ENCODE data around the gene CFAP99. TPM values are rescaled to one million over a fixed set of nuclear protein-coding genes. Genes with fewer than 3 reads are reported as not detected.

The CFAP99 gene
- total and polyA plus RNA-seq, 2 of the 8 experiments (the other 6 are each of a cell fraction or from before 2014, with no cell fraction given), result not detected

DNA sequence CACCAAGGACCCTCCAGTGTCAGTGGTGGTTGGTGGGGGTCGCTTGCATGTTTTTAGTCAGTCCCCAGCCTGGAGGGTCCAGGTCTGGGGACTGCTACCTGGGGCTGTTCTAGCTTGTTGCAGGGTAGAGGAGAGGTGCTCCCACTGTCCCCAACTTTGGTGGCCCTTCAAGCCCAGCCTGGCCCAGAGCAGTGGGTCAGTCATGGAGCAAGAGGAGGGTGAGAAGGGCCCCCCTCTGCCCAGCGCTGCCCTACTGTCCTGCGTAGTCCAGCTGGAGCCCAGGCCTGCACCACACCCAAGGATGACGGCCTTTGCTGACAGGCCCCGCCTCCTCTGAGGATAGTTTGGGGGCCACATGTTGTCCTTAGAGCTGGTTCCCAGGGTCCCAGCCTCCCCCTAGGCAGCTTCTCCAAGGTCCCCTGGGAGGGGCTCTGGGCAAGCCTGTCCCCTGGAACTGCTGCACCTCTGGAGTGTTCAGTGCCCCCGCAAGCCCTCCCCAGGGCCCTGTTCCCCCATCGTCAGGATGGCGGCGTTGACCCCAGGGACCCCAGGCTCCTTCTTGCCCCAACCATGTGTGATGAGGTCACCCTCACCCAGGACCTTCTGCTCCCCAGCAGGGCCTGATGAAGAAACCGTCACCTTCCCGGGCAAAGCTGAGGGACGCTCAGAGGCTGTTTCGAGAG is 6.8 kb downstream of the CFAP99 start:
- no peak for FAIRE-seq
- H3K36me3 ChIP-seq (ENCODE audit: control insufficient read depth in 2 of 4, insufficient read depth in 4 of 4, low read length in 3 of 4), result no peaks in the 10 kb centered on the region
- TF ChIP-seq CHD1 (IDR thresholded peaks at IDR 0.05; ENCODE audit: low read depth, low read length) (no peak), CEBPB (IDR thresholded peaks at IDR 0.05; ENCODE audit: low read depth, low read length) (no peak), BRCA1 (IDR thresholded peaks at IDR 0.05; ENCODE audit: low read depth, low read length) (no peak), SIRT6 (IDR thresholded peaks at IDR 0.05; ENCODE audit: low read length) (no peak), NANOG (IDR thresholded peaks at IDR 0.05; ENCODE audit: insufficient read depth, low read depth, low read length, poor library complexity, severe bottlenecking) (no peak), EP300 (IDR thresholded peaks at IDR 0.05; ENCODE audit: borderline replicate concordance in 1 of 2, low read depth in 2 of 2, low read length in 2 of 2) (no peak), RNF2 (IDR thresholded peaks at IDR 0.05; ENCODE audit: borderline replicate concordance, low read depth, low read length, missing control alignments, poor library complexity, severe bottlenecking) (no peak), GABPA (IDR thresholded peaks at IDR 0.05; ENCODE audit: borderline replicate concordance, insufficient read depth, low read length) (no peak), CHD2 (IDR thresholded peaks at IDR 0.05; ENCODE audit: low read length) (no peak), FOSL1 (IDR thresholded peaks at IDR 0.05; ENCODE audit: insufficient read depth, low read depth, low read length) (no peak), TAF7 (optimal IDR thresholded peaks at IDR 0.05; ENCODE audit: borderline replicate concordance, low read depth, low read length) (no peak), TAF1 (IDR thresholded peaks at IDR 0.05; ENCODE audit: low read depth, low read length) (no peak)

More for the DNA sequence above, 6.8 kb downstream of the CFAP99 start:
- Histone ChIP-seq H3K23me2 (ENCODE audit: low read depth, low read length) (no peaks in the 10 kb centered on the region), H3K4me2 (ENCODE audit: insufficient read depth in 1 of 2, low read depth in 2 of 2, low read length in 2 of 2) (no peak overlapping the region), H2AFZ (ENCODE audit: low read length) (no peak overlapping the region), H4K5ac (ENCODE audit: insufficient read length, low read depth, low read length) (no peak overlapping the region), H4K8ac (ENCODE audit: extremely low read depth, insufficient read depth, low read length) (peak overlapping the region; percentile 68), H4K20me1 (replicated peaks in 1 of 2; ENCODE audit: control insufficient read depth in 1 of 2, insufficient read depth in 2 of 2, low read length in 2 of 2) (no peaks in the 10 kb centered on the region), H3K79me1 (ENCODE audit: low read depth, low read length) (no peaks in the 10 kb centered on the region), H3K23ac (ENCODE audit: insufficient read length) (no peak overlapping the region), H3K27ac (ENCODE audit: low read depth, low read length) (no peak overlapping the region), H3K4me1 (replicated peaks in 1 of 4; ENCODE audit: control insufficient read depth in 3 of 4, insufficient read depth in 4 of 4, low read length in 3 of 4) (peaks cover 0 to 12% (median 4%) of the 10 kb centered on the region in 4 experiments; a peak in 5 of 7 replicates), H3K4me3 (ENCODE audit: extremely low read depth in 1 of 4, insufficient read depth in 2 of 4, low read depth in 3 of 4, low read length in 4 of 4) (no peak overlapping the region), H2BK20ac (ENCODE audit: low read length) (no peak overlapping the region), H3K27me3 (replicated peaks in 1 of 4; ENCODE audit: control insufficient read depth in 3 of 4, extremely low read depth in 1 of 4, insufficient read depth in 3 of 4, low read length in 3 of 4) (peaks cover 2 to 6% (median 5%) of the 10 kb centered on the region in 4 experiments), H3K79me2 (ENCODE audit: control insufficient read depth in 1 of 2, insufficient read depth in 2 of 2, low read length in 2 of 2) (no peaks in the 10 kb centered on the region), H4K91ac (replicated peaks; ENCODE audit: insufficient read length, low read length) (no peak overlapping the region), H3K18ac (ENCODE audit: extremely low read depth, low read length) (no peak overlapping the region), H3K9me3 (ENCODE audit: insufficient read depth in 2 of 2, low read depth in 1 of 2, low read length in 1 of 2) (no peaks in the 10 kb centered on the region), H3K14ac (ENCODE audit: insufficient read length) (no peak overlapping the region), H2BK120ac (replicated peaks; ENCODE audit: low read depth, low read length) (no peak overlapping the region), H2AK5ac (ENCODE audit: low read depth, low read length) (no peak overlapping the region), H3K9ac (replicated peaks in 1 of 4; ENCODE audit: extremely low read depth in 1 of 4, low read depth in 3 of 4, low read length in 3 of 4) (no peak overlapping the region), H2BK5ac (ENCODE audit: low read depth, low read length) (no peak overlapping the region), H3K56ac (replicated peaks; ENCODE audit: insufficient read length, low read depth, low read length) (no peak overlapping the region), H3K4ac (replicated peaks; ENCODE audit: insufficient read length, low read depth, low read length) (no peak overlapping the region), H2BK12ac (ENCODE audit: low read depth, low read length) (no peak overlapping the region), H2BK15ac (ENCODE audit: low read length) (no peak overlapping the region)
- ChIA-PET POLR2A (ENCODE audit: partially characterized antibody) (no interaction called here), CTCF (ENCODE audit: partially characterized antibody) (interaction anchor here (2.1 to 4.0 kb wide), 3 partner anchors 9 to 17 kb away, joined by 5 to 40 read pairs (median 7); no protein-coding TSS in a partner anchor)
- WGBS, 2 experiments (ENCODE audit: extremely low coverage in 1 of 2, insufficient coverage in 1 of 2, insufficient read length in 1 of 2, insufficient replicate concordance in 2 of 2, low coverage in 1 of 2, low lambda C conversion rate in 2 of 2, missing lambda C conversion rate in 1 of 2), result 90% methylated on average over 10 of the region's 13 CpGs; no CpG with 5 or more reads in 1 of the 2 experiments
- DNase-seq (ENCODE audit: low read depth in 1 of 2, low spot score in 2 of 2), result no peak

All from H1 (cell line).